Measurements from ENCODE around the gene TAS2R60.
"Not testable (repeated sequence)": the region's sequence is repeated elsewhere in the genome, so short reads cannot be mapped to it uniquely, and the experiment has no call there.

The TAS2R60 gene

GRCh38 chr7:143411976-143412708, 31.1 kb upstream of the TAS2R60 start:
- no peak for DNase-seq (ENCODE audit: low read depth)

- DNase-seq (ENCODE audit: low read depth), result no peak
Measured at GRCh38 chr7:143413123-143413522, 30.1 kb upstream of the TAS2R60 start.

- not testable (repeated sequence) for DNase-seq (ENCODE audit: low read depth)
Measured at GRCh38 chr7:143415209-143415608, 28.0 kb upstream of the TAS2R60 start.

- DNase-seq (ENCODE audit: low read depth), result no peak
Measured at GRCh38 chr7:143415742-143416397, 27.4 kb upstream of the TAS2R60 start.

- DNase-seq (ENCODE audit: low read depth), result no peak
Measured at GRCh38 chr7:143416565-143417149, 26.6 kb upstream of the TAS2R60 start.

- no peak for DNase-seq (ENCODE audit: low read depth)
Measured at GRCh38 chr7:143417734-143418383, 25.4 kb upstream of the TAS2R60 start.

- DNase-seq (ENCODE audit: low read depth), result no peak
Measured at GRCh38 chr7:143418681-143419458, 24.4 kb upstream of the TAS2R60 start.

GRCh38 chr7:143419880-143420279, 23.4 kb upstream of the TAS2R60 start:
- no peak for DNase-seq (ENCODE audit: low read depth)

GRCh38 chr7:143420624-143421023, 22.6 kb upstream of the TAS2R60 start:
- not testable (repeated sequence) for DNase-seq (ENCODE audit: low read depth)

- no peak for DNase-seq (ENCODE audit: low read depth)
Measured at GRCh38 chr7:143422033-143422432, 21.2 kb upstream of the TAS2R60 start.

GRCh38 chr7:143424476-143424875, 18.8 kb upstream of the TAS2R60 start:
- DNase-seq (ENCODE audit: low read depth), result not testable (repeated sequence)

GRCh38 chr7:143426479-143427142, 16.6 kb upstream of the TAS2R60 start:
- no peak for DNase-seq (ENCODE audit: low read depth)

- no peak for DNase-seq (ENCODE audit: low read depth)
Measured at GRCh38 chr7:143429770-143430698, 13.2 kb upstream of the TAS2R60 start.

- no peak for DNase-seq (ENCODE audit: low read depth)
Measured at GRCh38 chr7:143431109-143431508, 12.1 kb upstream of the TAS2R60 start.

GRCh38 chr7:143433759-143434158, 9.5 kb upstream of the TAS2R60 start:
- no peak for DNase-seq (ENCODE audit: low read depth)

GRCh38 chr7:143434660-143435059, 8.6 kb upstream of the TAS2R60 start:
- DNase-seq (ENCODE audit: low read depth), result no peak

- no peak for DNase-seq (ENCODE audit: low read depth)
Measured at GRCh38 chr7:143435266-143435665, 8.0 kb upstream of the TAS2R60 start.

GRCh38 chr7:143436325-143436946, 6.8 kb upstream of the TAS2R60 start:
- DNase-seq (ENCODE audit: low read depth), result no peak

GRCh38 chr7:143437578-143437977, 5.7 kb upstream of the TAS2R60 start:
- DNase-seq (ENCODE audit: low read depth), result no peak

GRCh38 chr7:143439866-143440265, 3.4 kb upstream of the TAS2R60 start:
- no peak for DNase-seq (ENCODE audit: low read depth)
